ENCODE results near the gene HMGN1. TPM values are rescaled to one million over a fixed set of nuclear protein-coding genes. Genes with fewer than 3 reads are reported as not detected.

HMGN1 gene
- 130 and 154 TPM in 2 replicates for total RNA-seq

- Histone ChIP-seq H2AFZ (ENCODE audit: low read length) (peak within 1 kb of the TSS; percentile 92), H3K4me1 (ENCODE audit: insufficient read depth, low read length) (peaks cover 11% of the 10 kb centered on the region), H3K27ac (ENCODE audit: low read depth, low read length) (peak within 1 kb of the TSS; percentile 76), H3K79me2 (ENCODE audit: insufficient read depth, low read length) (peaks cover 37% of the 10 kb centered on the region), H3K4me2 (ENCODE audit: insufficient read depth, low read length) (peak within 1 kb of the TSS; percentile 96), H4K20me1 (ENCODE audit: insufficient read depth, low read length) (peaks cover 34% of the 10 kb centered on the region), H3K27me3 (ENCODE audit: insufficient read depth, low read length) (no peaks in the 10 kb centered on the region), H3K36me3 (ENCODE audit: insufficient read depth, low read length) (peaks cover 26% of the 10 kb centered on the region), H3K4me3 (ENCODE audit: insufficient read depth, low read length) (peak within 1 kb of the TSS; percentile 95), H3K9me3 (ENCODE audit: low read depth, low read length) (no peaks in the 10 kb centered on the region)
- TF ChIP-seq, protein P1, sequence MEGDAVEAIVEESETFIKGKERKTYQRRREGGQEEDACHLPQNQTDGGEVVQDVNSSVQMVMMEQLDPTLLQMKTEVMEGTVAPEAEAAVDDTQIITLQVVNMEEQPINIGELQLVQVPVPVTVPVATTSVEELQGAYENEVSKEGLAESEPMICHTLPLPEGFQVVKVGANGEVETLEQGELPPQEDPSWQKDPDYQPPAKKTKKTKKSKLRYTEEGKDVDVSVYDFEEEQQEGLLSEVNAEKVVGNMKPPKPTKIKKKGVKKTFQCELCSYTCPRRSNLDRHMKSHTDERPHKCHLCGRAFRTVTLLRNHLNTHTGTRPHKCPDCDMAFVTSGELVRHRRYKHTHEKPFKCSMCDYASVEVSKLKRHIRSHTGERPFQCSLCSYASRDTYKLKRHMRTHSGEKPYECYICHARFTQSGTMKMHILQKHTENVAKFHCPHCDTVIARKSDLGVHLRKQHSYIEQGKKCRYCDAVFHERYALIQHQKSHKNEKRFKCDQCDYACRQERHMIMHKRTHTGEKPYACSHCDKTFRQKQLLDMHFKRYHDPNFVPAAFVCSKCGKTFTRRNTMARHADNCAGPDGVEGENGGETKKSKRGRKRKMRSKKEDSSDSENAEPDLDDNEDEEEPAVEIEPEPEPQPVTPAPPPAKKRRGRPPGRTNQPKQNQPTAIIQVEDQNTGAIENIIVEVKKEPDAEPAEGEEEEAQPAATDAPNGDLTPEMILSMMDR (IDR thresholded peaks at IDR 0.05; ENCODE audit: extremely low read depth, low read depth, low read length) = no peak
- peak; percentile 91 for DNase-seq (ENCODE audit: insufficient read length, low spot score, missing footprints)
Observed at GRCh38 chr21:39348355-39349210, at the start of gene HMGN1. HMGN1 (minus strand) TSS chr21:39349088; CDS start chr21:39348917, 171 bp downstream.

GRCh38 chr21:39397646-39398385 lies 48.9 kb upstream of the HMGN1 start:
- TF ChIP-seq, protein P1 (IDR thresholded peaks at IDR 0.05; ENCODE audit: extremely low read depth, low read depth, low read length) = no peak
- no peaks in the 10 kb centered on the region for H3K27me3 ChIP-seq (ENCODE audit: insufficient read depth, low read length)
- H3K9me3 ChIP-seq (ENCODE audit: low read depth, low read length) = no peaks in the 10 kb centered on the region
- no peaks in the 10 kb centered on the region for H3K79me2 ChIP-seq (ENCODE audit: insufficient read depth, low read length)
- no peak overlapping the region for H3K4me2 ChIP-seq (ENCODE audit: insufficient read depth, low read length)
- no peak for DNase-seq (ENCODE audit: insufficient read length, low spot score, missing footprints)
- H3K36me3 ChIP-seq (ENCODE audit: insufficient read depth, low read length) = peaks cover 27% of the 10 kb centered on the region
- H3K4me3 ChIP-seq (ENCODE audit: insufficient read depth, low read length) = no peak overlapping the region
- no peak overlapping the region for H3K27ac ChIP-seq (ENCODE audit: low read depth, low read length)
- H4K20me1 ChIP-seq (ENCODE audit: insufficient read depth, low read length) = no peaks in the 10 kb centered on the region
- H3K4me1 ChIP-seq (ENCODE audit: insufficient read depth, low read length) = no peaks in the 10 kb centered on the region
- H2AFZ ChIP-seq (ENCODE audit: low read length) = no peak overlapping the region

DNA sequence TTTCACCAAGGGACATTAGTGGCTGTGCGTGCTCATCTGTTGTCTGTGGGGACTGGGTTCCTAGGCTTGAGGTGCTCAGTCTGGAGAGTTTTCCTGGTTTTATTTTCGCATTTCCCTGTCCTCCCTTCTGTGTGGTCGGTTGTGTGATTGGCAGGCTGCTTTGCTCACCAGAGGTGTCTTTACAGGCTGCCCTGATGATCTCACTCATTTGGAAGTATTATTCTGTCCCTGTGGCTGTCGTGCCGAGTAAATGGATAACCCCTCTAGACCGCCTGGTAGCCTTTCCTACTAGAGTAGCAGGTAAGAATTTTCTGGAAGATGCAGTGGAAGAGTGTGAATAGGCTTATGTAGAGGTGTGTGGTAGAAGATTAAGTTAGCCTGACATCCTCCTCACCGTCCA lies 44.1 kb upstream of the HMGN1 start:
- H3K27ac ChIP-seq (ENCODE audit: low read depth, low read length) = no peak overlapping the region
- H3K4me1 ChIP-seq (ENCODE audit: insufficient read depth, low read length) = peaks cover 8% of the 10 kb centered on the region
- H3K9me3 ChIP-seq (ENCODE audit: low read depth, low read length) = no peaks in the 10 kb centered on the region
- peaks cover 33% of the 10 kb centered on the region for H3K36me3 ChIP-seq (ENCODE audit: insufficient read depth, low read length)
- DNase-seq (ENCODE audit: insufficient read length, low spot score, missing footprints) = no peak
- no peaks in the 10 kb centered on the region for H3K27me3 ChIP-seq (ENCODE audit: insufficient read depth, low read length)
- H3K79me2 ChIP-seq (ENCODE audit: insufficient read depth, low read length) = peaks cover 21% of the 10 kb centered on the region
- TF ChIP-seq, protein P1 (IDR thresholded peaks at IDR 0.05; ENCODE audit: extremely low read depth, low read depth, low read length) = no peak
- H3K4me3 ChIP-seq (ENCODE audit: insufficient read depth, low read length) = no peak overlapping the region
- no peak overlapping the region for H2AFZ ChIP-seq (ENCODE audit: low read length)
- H4K20me1 ChIP-seq (ENCODE audit: insufficient read depth, low read length) = peaks cover 9% of the 10 kb centered on the region
- no peak overlapping the region for H3K4me2 ChIP-seq (ENCODE audit: insufficient read depth, low read length)

Data from osteoblast (primary cell).